H1 (cell line): ENCODE measurements around the gene ZNF750. TPM values are rescaled to one million over a fixed set of nuclear protein-coding genes. Genes with fewer than 3 reads are reported as not detected.

Source experiments
- CTCF ChIA-PET: fragments of 300-600 bp; sonication (Branson Sonifier 250); formaldehyde crosslinking; loops from one replicate; lab custom pipeline; 2021; ENCODE audit not compliant: partially characterized antibody; lab: Charles Lee
- POLR2A ChIA-PET: fragments of 300-600 bp; sonication (Branson Sonifier 250); formaldehyde crosslinking; loops from one replicate; lab custom pipeline; 2021; ENCODE audit warnings: inconsistent platforms; ENCODE audit not compliant: partially characterized antibody; lab: Charles Lee
- DNase-seq, 2 experiments: peaks; one replicate each; pipeline versions ENCODE4 v3.0.0 to v3.0.0-alpha.2; 2010 to 2022; ENCODE audit warnings: low spot score in 2 of 2, low read depth in 1 of 2, mixed read lengths in 1 of 2
- FAIRE-seq: peaks from 2 replicates; lab custom pipeline; 2011; peaks lifted over from hg19 to GRCh38; lab: Jason Lieb, UNC
- H2AFZ ChIP-seq: 2 replicates; pipeline ENCODE4 v1.8.1; 2012; ENCODE audit warnings: low read length, inconsistent platforms
- H2AK5ac ChIP-seq: 2 replicates; pipeline ENCODE4 v1.6.1; 2013; ENCODE audit warnings: low read depth, low read length
- H2BK120ac ChIP-seq: replicated peaks from 2 replicates; pipeline ENCODE3; 2013; ENCODE audit warnings: low read depth, low read length, inconsistent platforms
- H2BK12ac ChIP-seq: 2 replicates; pipeline ENCODE4 v1.6.1; 2013; ENCODE audit warnings: low read depth, low read length
- H2BK15ac ChIP-seq: 2 replicates; pipeline ENCODE4 v1.6.1; 2013; ENCODE audit warnings: low read length
- H2BK20ac ChIP-seq: 2 replicates; pipeline ENCODE4 v1.6.1; 2013; ENCODE audit warnings: low read length
- H2BK5ac ChIP-seq: 2 replicates; pipeline ENCODE4 v1.6.1; 2013; ENCODE audit warnings: low read depth, low read length
- H3K14ac ChIP-seq: 2 replicates; pipeline ENCODE4 v1.6.1; 2013; ENCODE audit warnings: inconsistent platforms; ENCODE audit not compliant: insufficient read length
- H3K18ac ChIP-seq: 2 replicates; pipeline ENCODE4 v1.6.1; 2013; ENCODE audit warnings: low read length; ENCODE audit errors: extremely low read depth
- H3K23ac ChIP-seq: 2 replicates; pipeline ENCODE4 v1.6.1; 2013; ENCODE audit warnings: inconsistent platforms; ENCODE audit not compliant: insufficient read length
- H3K23me2 ChIP-seq: 2 replicates; pipeline ENCODE4 v1.6.1; 2013; ENCODE audit warnings: low read depth, low read length
- H3K27ac ChIP-seq: 2 replicates; pipeline ENCODE4 v1.6.1; 2011; ENCODE audit warnings: low read depth, low read length, inconsistent platforms
- H3K27me3 ChIP-seq, 4 experiments: replicated peaks in 1 of 4; 1 replicate in 1 of 4; 2 replicates in 3 of 4; pipeline versions ENCODE4 v1.6.1 to v1.8.1; 2011 to 2013; ENCODE audit warnings: low read length in 3 of 4, mild to moderate bottlenecking in 3 of 4, inconsistent platforms in 2 of 4, mixed read lengths in 2 of 4, moderate library complexity in 1 of 4; ENCODE audit not compliant: control insufficient read depth in 3 of 4, insufficient read depth in 3 of 4; ENCODE audit errors: extremely low read depth in 1 of 4
- H3K36me3 ChIP-seq, 4 experiments: 2 replicates each; pipeline versions ENCODE4 v1.6.1 to v1.8.1; 2011 to 2013; ENCODE audit warnings: mild to moderate bottlenecking in 4 of 4, low read length in 3 of 4, moderate library complexity in 2 of 4, control low read depth in 1 of 4, inconsistent platforms in 1 of 4; ENCODE audit not compliant: insufficient read depth in 4 of 4, control insufficient read depth in 2 of 4
- H3K4ac ChIP-seq: replicated peaks from 2 replicates; pipeline ENCODE3; 2013; ENCODE audit warnings: low read length, low read depth, mixed read lengths, inconsistent platforms; ENCODE audit not compliant: insufficient read length
- H3K4me1 ChIP-seq, 4 experiments: replicated peaks in 1 of 4; 1 replicate in 1 of 4; 2 replicates in 3 of 4; pipeline versions ENCODE4 v1.6.1 to v1.8.1; 2011 to 2013; ENCODE audit warnings: low read length in 3 of 4, inconsistent platforms in 2 of 4, mixed read lengths in 1 of 4; ENCODE audit not compliant: insufficient read depth in 4 of 4, control insufficient read depth in 3 of 4
- H3K4me2 ChIP-seq, 2 experiments: 2 replicates each; pipeline versions ENCODE4 v1.6.1 to v1.8.1; 2011 to 2013; ENCODE audit warnings: low read depth in 2 of 2, low read length in 2 of 2, control low read depth in 1 of 2, inconsistent platforms in 1 of 2, mild to moderate bottlenecking in 1 of 2; ENCODE audit not compliant: insufficient read depth in 1 of 2
- H3K4me3 ChIP-seq, 4 experiments: fragments of 200-600, 300-600 bp in 1 of 4; sonication (generic), shearing (Covaris generic), sonication (Bioruptor Twin) in 1 of 4; 2 replicates each; pipeline versions ENCODE4 v1.5.1 to v1.8.1; 2011 to 2016; ENCODE audit warnings: low read length in 4 of 4, low read depth in 3 of 4, control low read depth in 2 of 4, inconsistent platforms in 2 of 4, mild to moderate bottlenecking in 2 of 4, mixed read lengths in 1 of 4, moderate library complexity in 1 of 4; ENCODE audit not compliant: insufficient read depth in 2 of 4; ENCODE audit errors: extremely low read depth in 1 of 4
- H3K56ac ChIP-seq: replicated peaks from 2 replicates; pipeline ENCODE3; 2013; ENCODE audit warnings: low read depth, mild to moderate bottlenecking, mixed read lengths, low read length, inconsistent platforms; ENCODE audit not compliant: insufficient read length
- H3K79me1 ChIP-seq: 2 replicates; pipeline ENCODE4 v1.6.1; 2013; ENCODE audit warnings: low read depth, low read length, control low read depth
- H3K79me2 ChIP-seq, 2 experiments: 2 replicates each; pipeline versions ENCODE4 v1.6.1 to v1.8.1; 2012 to 2013; ENCODE audit warnings: low read length in 2 of 2, mild to moderate bottlenecking in 2 of 2, inconsistent platforms in 1 of 2; ENCODE audit not compliant: insufficient read depth in 2 of 2, control insufficient read depth in 1 of 2
- H3K9ac ChIP-seq, 4 experiments: replicated peaks in 1 of 4; 1 replicate in 1 of 4; 2 replicates in 3 of 4; pipeline versions ENCODE4 v1.6.1 to v1.8.1; 2011 to 2013; ENCODE audit warnings: low read depth in 3 of 4, low read length in 3 of 4, control low read depth in 2 of 4, mild to moderate bottlenecking in 2 of 4, moderate library complexity in 2 of 4, inconsistent platforms in 1 of 4; ENCODE audit errors: extremely low read depth in 1 of 4
- H3K9me3 ChIP-seq, 2 experiments: 2 replicates each; pipeline versions ENCODE4 v1.6.1 to v1.8.1; 2012 to 2013; ENCODE audit warnings: mild to moderate bottlenecking in 2 of 2, moderate library complexity in 2 of 2, control low read depth in 1 of 2, inconsistent platforms in 1 of 2, low read depth in 1 of 2, low read length in 1 of 2, mixed read lengths in 1 of 2; ENCODE audit not compliant: insufficient read depth in 2 of 2
- H4K20me1 ChIP-seq, 2 experiments: replicated peaks in 1 of 2; 2 replicates each; pipeline versions ENCODE3 to v1.8.1; 2011 to 2013; ENCODE audit warnings: inconsistent platforms in 2 of 2, low read length in 2 of 2, mild to moderate bottlenecking in 1 of 2; ENCODE audit not compliant: insufficient read depth in 2 of 2, control insufficient read depth in 1 of 2
- H4K5ac ChIP-seq: 2 replicates; pipeline ENCODE4 v1.6.1; 2013; ENCODE audit warnings: low read length, low read depth, mixed read lengths, inconsistent platforms; ENCODE audit not compliant: insufficient read length
- H4K8ac ChIP-seq: 2 replicates; pipeline ENCODE4 v1.8.0; 2013; ENCODE audit warnings: mild to moderate bottlenecking, moderate library complexity, low read length, inconsistent platforms; ENCODE audit not compliant: insufficient read depth; ENCODE audit errors: extremely low read depth
- H4K91ac ChIP-seq: replicated peaks from 2 replicates; pipeline ENCODE3; 2013; ENCODE audit warnings: low read length, mixed read lengths, inconsistent platforms; ENCODE audit not compliant: insufficient read length
- EP300 ChIP-seq, 2 experiments: IDR thresholded peaks; 1 replicate in 1 of 2; 2 replicates in 1 of 2; pipeline ENCODE4 v1.6.1; 2011 to 2012; ENCODE audit warnings: low read depth in 2 of 2, low read length in 2 of 2, mild to moderate bottlenecking in 2 of 2, borderline replicate concordance in 1 of 2, inconsistent platforms in 1 of 2, moderate library complexity in 1 of 2
- JUND ChIP-seq: IDR thresholded peaks from 2 replicates; pipeline ENCODE4 v1.6.1; 2011; ENCODE audit warnings: mild to moderate bottlenecking, improper control_type of control experiment, low read length
- TAF7 ChIP-seq: optimal IDR thresholded peaks from 2 replicates; pipeline ENCODE3; 2011; ENCODE audit warnings: low read depth, mild to moderate bottlenecking, inconsistent platforms, low read length, moderate library complexity, borderline replicate concordance
- YY1 ChIP-seq: IDR thresholded peaks from 2 replicates; pipeline ENCODE4 v1.6.1; 2011; ENCODE audit warnings: low read depth, mild to moderate bottlenecking, low read length
- whole genome bisulfite sequencing, 2 experiments: shearing (Covaris generic) in 1 of 2; methylation state at CpG; one replicate each; pipeline versions ENCODE4 v1.1.6 to v1.1.7; 2013 to 2015; ENCODE audit warnings: low lambda C conversion rate in 2 of 2, mixed read lengths in 2 of 2, inconsistent platforms in 1 of 2, low coverage in 1 of 2, missing lambda C conversion rate in 1 of 2; ENCODE audit not compliant: insufficient replicate concordance in 2 of 2, insufficient coverage in 1 of 2, insufficient read length in 1 of 2; ENCODE audit errors: extremely low coverage in 1 of 2, missing lambda C conversion rate in 1 of 2; 5-methylcytosine and 5-hydroxymethylcytosine counted together
- polyA plus RNA-seq, 7 experiments: library from polyadenylated mRNA; depleted of rRNA in 3 of 7; stranded (reverse) in 5 of 7; unstranded in 2 of 7; fragments of >200 nt in 5 of 7; fragments of 200-250 nt in 2 of 7; gene quantifications; 1 replicate in 5 of 7; 2 replicates in 1 of 7; 4 replicates in 1 of 7; pipeline versions ENCODE4 v1.2.1 to v1.2.3, GENCODE V29; 2011 to 2013; ENCODE audit warnings: missing spikeins in 2 of 7, mixed read lengths in 2 of 7
- total RNA-seq: library from RNA; stranded (reverse); fragmentation: NEBNext Ultra II Directional; extraction: Animal tissue kit (Norgen Biotek cat#: 25700); gene quantifications from 2 replicates; pipeline ENCODE4 v1.2.1, GENCODE V29; 2021

Gene ZNF750
- total and polyA plus RNA-seq, 2 of the 8 experiments (the other 6 are each of a cell fraction or from before 2014, with no cell fraction given), result not detected

DNA sequence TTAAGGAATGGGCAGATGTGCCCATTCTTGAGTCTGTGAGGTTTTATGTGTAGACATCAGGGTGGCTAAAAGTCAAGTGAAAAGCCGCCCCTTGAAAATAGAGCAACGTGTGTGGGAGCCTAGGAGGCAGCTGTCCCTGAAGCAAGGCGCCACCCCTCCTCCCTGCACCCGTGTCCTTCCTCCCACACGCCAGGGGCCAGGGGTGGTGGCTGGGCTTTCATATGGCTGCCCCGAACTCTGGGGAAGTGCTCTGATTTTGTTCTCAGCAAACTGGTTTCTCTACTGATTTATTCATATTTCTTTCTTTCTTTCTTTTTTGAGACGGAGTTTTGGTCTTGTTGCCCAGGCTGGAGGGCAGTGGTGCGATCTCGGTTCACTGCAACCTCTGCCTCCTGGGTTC lies 4.7 kb downstream of the ZNF750 start:
- no peak overlapping the region for H3K27ac ChIP-seq
- no peaks in the 10 kb centered on the region for H3K9me3 ChIP-seq
- no peak overlapping the region for H2BK20ac ChIP-seq
- 87% methylated on average over 9 of the region's 9 CpGs; no CpG with 5 or more reads in 1 of the 2 experiments for WGBS, 2 experiments
- H3K4me3 ChIP-seq, result no peak overlapping the region
- H4K91ac ChIP-seq, result no peak overlapping the region
- no peaks in the 10 kb centered on the region for H3K79me2 ChIP-seq
- peaks cover 3% of the 10 kb centered on the region; the same call in 1 of the 2 replicates for H3K79me1 ChIP-seq
- H3K4me1 ChIP-seq, result peaks cover 0 to 12% (median 7%) of the 10 kb centered on the region in 4 experiments; a peak in 5 of 7 replicates
- H2BK12ac ChIP-seq, result no peak overlapping the region
- H2AFZ ChIP-seq, result no peak overlapping the region
- H4K20me1 ChIP-seq, result peaks cover 2 to 7% of the 10 kb centered on the region in 2 experiments
- H3K23ac ChIP-seq, result no peak overlapping the region
- no peaks in the 10 kb centered on the region for H3K23me2 ChIP-seq
- H2BK120ac ChIP-seq, result no peak overlapping the region
- no peak overlapping the region for H3K14ac ChIP-seq
- H3K18ac ChIP-seq, result no peak overlapping the region
- ChIA-PET POLR2A (interaction anchor here (0.5 to 1.0 kb wide), 3 partner anchors 10 to 954 kb away, joined by 3 read pairs; no protein-coding TSS in a partner anchor), CTCF (interaction anchor here (0.7 to 5.3 kb wide), 7 partner anchors 9 to 82 kb away, joined by 3 to 18 read pairs (median 10); no protein-coding TSS in a partner anchor)
- H3K4me2 ChIP-seq, result no peak overlapping the region
- H2BK15ac ChIP-seq, result no peak overlapping the region
- peaks cover 0 to 4% (median 0%) of the 10 kb centered on the region in 4 experiments; a peak in 2 of 8 replicates for H3K36me3 ChIP-seq
- H2AK5ac ChIP-seq, result no peak overlapping the region
- no peak overlapping the region for H4K8ac ChIP-seq
- no peak overlapping the region for H4K5ac ChIP-seq
- H3K27me3 ChIP-seq, result no peaks in the 10 kb centered on the region
- H3K9ac ChIP-seq, result no peak overlapping the region
- no peak overlapping the region for H3K4ac ChIP-seq
- FAIRE-seq (no peak), DNase-seq (no peak)
- no peak overlapping the region for H2BK5ac ChIP-seq
- no peak overlapping the region for H3K56ac ChIP-seq
- TF ChIP-seq YY1, result no peak
- no peak for TF ChIP-seq EP300 (IDR thresholded peaks at IDR 0.05; ENCODE audit: borderline replicate concordance in 1 of 2, low read depth in 2 of 2, low read length in 2 of 2)
- TF ChIP-seq JUND, result no peak
- no peak for TF ChIP-seq TAF7
